Measurements from ENCODE around the gene CDCP1.

DNA sequence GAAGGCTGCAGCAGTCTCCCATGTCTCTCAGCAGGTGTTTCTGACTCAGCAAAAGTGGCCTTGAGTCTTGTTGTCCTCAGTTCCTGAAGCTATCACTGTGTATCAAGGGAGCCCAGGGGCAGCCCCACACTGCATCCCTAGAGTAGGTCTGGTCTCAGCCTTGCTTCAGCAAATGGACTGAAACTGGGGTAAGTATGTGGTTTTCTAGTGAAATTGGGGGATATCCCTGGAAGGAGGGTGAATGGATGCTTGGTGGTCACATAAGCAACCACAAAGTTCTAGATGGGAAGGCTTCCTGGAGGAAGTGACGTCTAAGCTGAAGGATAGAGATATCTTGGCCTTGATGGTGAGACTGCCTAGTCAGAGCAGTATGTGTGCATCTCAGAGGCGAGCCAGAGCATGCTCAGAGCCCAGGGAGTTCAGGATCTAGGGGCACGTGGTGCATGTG lies 41.5 kb upstream of the CDCP1 start:
- TF ChIP-seq, protein P1, sequence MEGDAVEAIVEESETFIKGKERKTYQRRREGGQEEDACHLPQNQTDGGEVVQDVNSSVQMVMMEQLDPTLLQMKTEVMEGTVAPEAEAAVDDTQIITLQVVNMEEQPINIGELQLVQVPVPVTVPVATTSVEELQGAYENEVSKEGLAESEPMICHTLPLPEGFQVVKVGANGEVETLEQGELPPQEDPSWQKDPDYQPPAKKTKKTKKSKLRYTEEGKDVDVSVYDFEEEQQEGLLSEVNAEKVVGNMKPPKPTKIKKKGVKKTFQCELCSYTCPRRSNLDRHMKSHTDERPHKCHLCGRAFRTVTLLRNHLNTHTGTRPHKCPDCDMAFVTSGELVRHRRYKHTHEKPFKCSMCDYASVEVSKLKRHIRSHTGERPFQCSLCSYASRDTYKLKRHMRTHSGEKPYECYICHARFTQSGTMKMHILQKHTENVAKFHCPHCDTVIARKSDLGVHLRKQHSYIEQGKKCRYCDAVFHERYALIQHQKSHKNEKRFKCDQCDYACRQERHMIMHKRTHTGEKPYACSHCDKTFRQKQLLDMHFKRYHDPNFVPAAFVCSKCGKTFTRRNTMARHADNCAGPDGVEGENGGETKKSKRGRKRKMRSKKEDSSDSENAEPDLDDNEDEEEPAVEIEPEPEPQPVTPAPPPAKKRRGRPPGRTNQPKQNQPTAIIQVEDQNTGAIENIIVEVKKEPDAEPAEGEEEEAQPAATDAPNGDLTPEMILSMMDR (IDR thresholded peaks at IDR 0.05), result no peak
- TF ChIP-seq POLR2AphosphoS5 (IDR thresholded peaks at IDR 0.05), result no peak

Data from transverse colon (tissue), 4 donors.